Stimulated activated naive CD4-positive, alpha-beta T cell treated with Interleukin-2 at 50 U/mL for 16 hours (primary cell): Measurements from ENCODE around the gene OGFOD3.
"Not testable (repeated sequence)": the region's sequence is repeated elsewhere in the genome, so short reads cannot be mapped to it uniquely, and the experiment has no call there.

Source experiments
- DNase-seq: peaks from one replicate; lab custom pipeline; 2025; lab: John Stamatoyannopoulos, UW

OGFOD3 gene

DNA sequence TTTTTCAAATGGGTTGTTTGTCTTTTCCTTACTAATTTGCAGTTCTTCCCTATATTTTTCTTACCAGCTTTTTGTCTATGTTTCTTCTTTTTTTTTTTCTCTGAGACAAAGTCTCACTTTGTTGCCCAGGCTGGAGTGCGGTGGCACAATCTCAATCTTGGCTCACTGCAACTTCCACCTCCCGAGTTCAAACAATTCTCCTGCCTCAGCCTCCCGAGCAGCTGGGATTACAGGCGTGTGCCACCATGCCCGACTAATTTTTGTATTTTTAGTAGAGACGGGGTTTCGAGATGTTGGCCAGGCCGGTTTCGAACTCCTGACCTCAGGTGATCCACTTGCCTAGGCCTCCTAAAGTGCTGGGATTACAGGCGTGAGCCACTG lies 45.3 kb downstream of the OGFOD3 start:
- DNase-seq: not testable (repeated sequence)

GRCh38 chr17:82372249-82373071 lies 45.9 kb downstream of the OGFOD3 start:
- DNase-seq: no peak

- no peak for DNase-seq
Measured at GRCh38 chr17:82371333-82372248, 46.8 kb downstream of the OGFOD3 start, which contains the start of gene UTS2R. TSS of gene UTS2R (plus strand) at chr17:82371765. CDS start at chr17:82374325, 2,560 bp downstream.

DNA sequence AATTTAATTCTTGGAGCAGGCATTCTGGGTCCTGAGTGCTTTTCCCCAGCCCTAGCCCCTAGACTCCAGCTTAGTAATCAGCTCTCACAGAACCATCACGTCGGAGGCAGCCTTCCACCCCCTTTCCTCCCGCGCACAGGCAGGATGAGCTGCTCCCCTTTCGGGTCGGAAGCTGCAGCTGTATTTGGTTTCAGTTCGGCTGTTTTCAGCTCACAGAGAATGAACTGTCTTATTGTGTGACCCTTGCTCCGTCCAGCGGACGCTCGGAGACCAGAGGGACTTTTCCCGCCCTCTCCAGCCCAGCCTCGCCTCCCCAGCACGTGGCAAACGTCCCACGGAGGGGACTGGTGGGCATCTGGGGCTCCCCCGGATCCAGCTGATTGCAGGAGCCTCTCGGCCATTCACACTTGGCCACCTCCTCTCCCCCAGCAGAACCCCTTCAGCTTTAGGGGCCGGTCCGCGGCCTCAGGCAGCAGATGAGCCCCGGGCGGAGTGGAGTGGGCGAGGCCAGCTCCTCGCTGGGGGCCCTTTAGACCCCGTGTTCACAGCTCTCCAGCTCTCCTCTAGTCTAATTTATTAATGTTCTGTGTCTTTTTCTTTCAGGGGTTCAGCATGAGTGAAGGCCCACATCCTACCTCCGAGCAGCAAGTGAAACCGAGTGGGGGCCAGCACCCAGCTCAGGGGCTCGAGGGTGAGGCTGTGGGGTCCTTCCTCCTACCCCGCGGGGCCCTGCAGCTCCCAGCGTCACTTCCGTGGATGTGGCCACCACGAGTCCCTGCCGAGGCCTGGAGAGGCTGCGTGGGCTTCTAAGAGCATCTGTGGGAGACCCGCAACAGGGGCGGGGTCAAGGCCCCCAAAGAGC lies 47.7 kb downstream of the OGFOD3 start:
- peak; percentile 27 for DNase-seq

DNA sequence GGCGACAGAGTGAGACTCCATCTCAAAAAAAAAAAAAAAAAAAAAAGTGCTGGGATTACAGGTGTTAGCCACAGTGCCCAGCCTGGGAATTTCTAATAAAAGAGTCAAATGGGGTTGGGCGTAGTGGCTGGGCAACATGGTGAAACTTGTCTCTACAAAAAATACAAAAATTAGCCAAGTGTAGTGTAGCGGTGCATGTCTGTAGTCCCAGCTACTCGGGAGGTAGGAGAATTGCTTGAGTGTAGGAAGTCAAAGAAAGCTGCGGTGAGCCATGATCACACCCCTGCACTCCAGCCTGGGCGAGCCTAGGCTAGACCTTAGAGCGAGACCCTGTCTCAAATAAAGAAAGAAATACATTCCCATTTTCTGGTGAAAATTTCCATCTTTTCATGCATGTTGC lies 49.2 kb downstream of the OGFOD3 start:
- no peak for DNase-seq

- DNase-seq: no peak
Measured at GRCh38 chr17:82367724-82368524, 50.5 kb downstream of the OGFOD3 start.

- no peak for DNase-seq
Measured at GRCh38 chr17:82366749-82367148, 51.6 kb downstream of the OGFOD3 start.

- DNase-seq: no peak
Measured at GRCh38 chr17:82365606-82366295, 52.6 kb downstream of the OGFOD3 start.

GRCh38 chr17:82361885-82362633 lies 56.3 kb downstream of the OGFOD3 start:
- DNase-seq: no peak

DNA sequence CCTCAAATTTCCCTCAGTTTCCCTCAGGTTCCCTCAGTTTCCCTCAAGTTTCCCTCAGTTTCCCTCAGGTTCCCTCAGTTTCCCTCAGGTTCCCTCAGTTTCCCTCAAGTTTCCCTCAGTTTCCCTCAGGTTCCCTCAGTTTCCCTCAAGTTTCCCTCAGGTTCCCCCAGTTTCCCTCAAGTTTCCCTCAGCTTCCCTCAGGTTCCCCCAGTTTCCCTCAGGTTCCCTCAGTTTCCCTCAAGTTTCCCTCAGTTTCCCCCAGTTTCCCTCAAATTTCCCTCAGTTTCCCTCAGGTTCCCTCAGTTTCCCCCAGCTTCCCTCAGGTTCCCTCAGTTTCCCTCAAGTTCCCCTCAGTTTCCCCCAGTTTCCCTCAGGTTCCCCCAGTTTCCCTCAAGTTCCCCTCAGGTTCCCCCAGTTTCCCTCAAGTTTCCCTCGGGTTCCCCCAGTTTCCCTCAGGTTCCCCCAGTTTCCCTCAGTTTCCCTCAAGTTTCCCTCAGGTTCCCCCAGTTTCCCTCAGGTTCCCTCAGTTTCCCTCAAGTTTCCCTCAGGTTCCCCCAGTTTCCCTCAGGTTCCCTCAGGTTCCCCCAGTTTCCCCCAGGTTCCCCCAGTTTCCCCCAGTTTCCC lies 58.8 kb downstream of the OGFOD3 start:
- DNase-seq: not testable (repeated sequence)

GRCh38 chr17:82358465-82359350 lies 59.7 kb downstream of the OGFOD3 start, which contains the start of gene TEX19:
TSS of gene TEX19 (plus strand) at chr17:82359247. CDS start at chr17:82362151, 2,904 bp downstream.
- no peak for DNase-seq

DNA sequence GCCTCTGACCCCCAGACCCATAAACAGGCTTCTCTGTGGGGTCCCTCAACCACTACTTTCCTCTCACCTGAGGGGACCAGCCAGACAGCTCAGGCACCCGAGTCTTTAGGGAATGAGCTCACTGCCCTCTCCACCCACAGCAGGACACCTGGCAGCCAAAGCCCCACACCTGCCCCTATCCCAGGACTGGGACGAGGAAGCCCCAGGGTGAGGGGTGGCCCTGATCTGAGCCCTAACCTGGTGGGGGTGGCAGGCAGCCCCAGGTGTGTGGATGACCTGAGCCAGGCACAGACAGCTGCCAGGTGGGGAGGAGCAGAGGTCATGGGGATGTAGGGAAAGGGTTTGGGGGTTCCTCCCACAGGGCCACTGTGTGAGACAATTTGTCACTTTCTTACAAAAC lies 61.0 kb downstream of the OGFOD3 start:
- DNase-seq: no peak

DNA sequence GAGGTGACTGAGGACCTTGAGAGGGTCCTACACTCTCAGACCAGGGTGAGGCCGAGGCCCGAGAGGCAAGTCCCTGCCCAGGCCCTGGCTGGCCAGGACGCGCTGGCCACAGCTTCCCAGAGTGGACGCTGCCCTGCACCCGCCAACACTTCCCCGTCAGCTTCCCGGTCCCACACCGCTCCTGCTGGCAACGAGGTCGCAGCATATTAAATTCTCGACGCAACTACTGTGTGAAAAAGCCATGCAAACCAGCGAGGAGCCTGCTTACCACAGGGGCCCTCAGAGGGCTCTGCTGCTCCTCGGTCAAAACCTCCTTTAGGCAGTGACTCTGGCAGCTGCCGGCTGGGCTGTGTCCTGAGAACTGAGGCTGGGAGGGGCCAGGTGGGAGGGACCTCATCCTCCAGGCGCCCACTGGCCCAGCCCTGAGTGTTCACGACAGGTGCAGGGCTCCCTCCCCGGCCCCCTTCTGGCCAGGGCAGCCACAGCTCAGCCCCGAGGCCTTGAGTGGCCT lies 61.5 kb downstream of the OGFOD3 start:
- DNase-seq: no peak

GRCh38 chr17:82355770-82356427 lies 62.5 kb downstream of the OGFOD3 start:
- DNase-seq: no peak

DNA sequence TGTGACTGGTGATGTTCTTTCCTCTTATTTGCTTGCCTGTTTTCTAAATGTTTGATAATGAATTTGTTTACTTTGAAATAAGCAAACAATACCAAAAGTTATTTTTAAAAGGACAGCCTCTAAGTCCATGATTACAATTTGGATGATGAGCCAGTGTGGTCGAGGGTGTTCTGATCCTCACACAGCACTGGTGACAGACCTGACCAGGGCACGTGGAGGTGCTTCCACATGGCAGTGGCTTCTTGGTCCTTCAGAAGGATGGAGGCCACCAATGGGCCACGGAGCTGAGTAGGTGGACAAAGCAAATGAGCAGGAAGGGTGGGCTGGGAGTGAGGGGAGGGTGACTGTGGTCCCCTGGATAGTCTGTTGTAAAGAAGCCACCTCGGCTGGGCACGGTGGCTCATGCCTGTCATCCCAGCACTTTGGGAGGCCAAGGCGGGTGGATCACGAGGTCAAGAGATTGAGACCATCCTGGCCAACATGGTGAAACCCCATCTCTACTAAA lies 63.5 kb downstream of the OGFOD3 start:
- DNase-seq: no peak

DNA sequence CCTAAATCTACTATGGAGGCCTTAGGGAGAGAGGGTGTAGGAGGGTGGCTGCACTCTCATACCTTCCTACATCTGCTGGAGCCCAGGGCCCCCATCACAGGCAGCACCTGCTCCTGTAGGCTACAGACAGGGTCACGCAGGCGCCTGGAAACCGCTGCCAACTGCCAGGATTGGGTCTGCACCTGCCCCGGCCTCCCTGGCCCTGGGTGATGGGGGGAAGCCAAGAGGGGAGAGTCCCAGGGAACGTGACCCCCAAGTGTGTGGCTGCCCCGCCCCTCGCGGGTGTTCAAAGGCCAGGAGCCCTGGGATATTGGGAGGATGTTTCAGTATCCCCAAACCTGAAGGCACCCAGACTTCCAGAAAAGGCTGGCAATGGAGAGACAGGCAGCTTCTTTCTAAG lies 64.9 kb downstream of the OGFOD3 start:
- no peak for DNase-seq
